Measurements from ENCODE around the gene DDX11.
A peak's percentile ranks its signal among the peaks of the same experiment; 100 is the strongest.
"Not testable (repeated sequence)": the region's sequence is repeated elsewhere in the genome, so short reads cannot be mapped to it uniquely, and the experiment has no call there.

The DDX11 gene

GRCh38 chr12:31073527-31074332 is at the start of gene DDX11:
Gene DDX11 (plus strand): TSS chr12:31073860. CDS start chr12:31078394, 4,534 bp downstream.
- DNase-seq, result peak; percentile 89

- no peak for DNase-seq
Measured at GRCh38 chr12:31026202-31026601, 47.5 kb upstream of the DDX11 start.

- DNase-seq, result not testable (repeated sequence)
Measured at GRCh38 chr12:31027006-31027405, 46.7 kb upstream of the DDX11 start.

- no peak for DNase-seq
Measured at GRCh38 chr12:31029468-31029867, 44.2 kb upstream of the DDX11 start.

- no peak for DNase-seq
Measured at GRCh38 chr12:31029916-31030562, 43.6 kb upstream of the DDX11 start.

GRCh38 chr12:31031951-31032335 is 41.7 kb upstream of the DDX11 start:
- no peak for DNase-seq

GRCh38 chr12:31033146-31033545 is 40.5 kb upstream of the DDX11 start:
- DNase-seq, result no peak

- DNase-seq, result no peak
Measured at GRCh38 chr12:31033681-31034080, 40.0 kb upstream of the DDX11 start.

- no peak for DNase-seq
Measured at GRCh38 chr12:31034372-31034771, 39.3 kb upstream of the DDX11 start.

- DNase-seq, result no peak
Measured at GRCh38 chr12:31035226-31035625, 38.4 kb upstream of the DDX11 start.

- DNase-seq, result no peak
Measured at GRCh38 chr12:31035967-31036665, 37.5 kb upstream of the DDX11 start.

GRCh38 chr12:31037028-31037427 is 36.6 kb upstream of the DDX11 start:
- no peak for DNase-seq

- no peak for DNase-seq
Measured at GRCh38 chr12:31037931-31038330, 35.7 kb upstream of the DDX11 start.

GRCh38 chr12:31041033-31041564 is 32.6 kb upstream of the DDX11 start:
- no peak for DNase-seq

GRCh38 chr12:31050143-31050542 is 23.5 kb upstream of the DDX11 start:
- DNase-seq, result not testable (repeated sequence)

GRCh38 chr12:31050548-31050947 is 23.1 kb upstream of the DDX11 start:
- not testable (repeated sequence) for DNase-seq

- DNase-seq, result not testable (repeated sequence)
Measured at GRCh38 chr12:31051692-31052091, 22.0 kb upstream of the DDX11 start.

GRCh38 chr12:31052121-31052520 is 21.5 kb upstream of the DDX11 start:
- DNase-seq, result not testable (repeated sequence)

- DNase-seq, result not testable (repeated sequence)
Measured at GRCh38 chr12:31052666-31053439, 20.8 kb upstream of the DDX11 start.

GRCh38 chr12:31053944-31054343 is 19.7 kb upstream of the DDX11 start:
- not testable (repeated sequence) for DNase-seq

GRCh38 chr12:31057671-31058070 is 16.0 kb upstream of the DDX11 start:
- DNase-seq, result no peak

GRCh38 chr12:31066196-31066595 is 7.5 kb upstream of the DDX11 start:
- not testable (repeated sequence) for DNase-seq

- DNase-seq, result not testable (repeated sequence)
Measured at GRCh38 chr12:31067656-31068055, 6.0 kb upstream of the DDX11 start.

Measured in NCI-H1417 treated with DMSO at 0.1 percent for 48 hours (cell line).